ENCODE measurements around the gene SCGB1C1.

The SCGB1C1 gene

GRCh38 chr11:241634-242033 is 48.8 kb downstream of the SCGB1C1 start:
- FAIRE-seq (no peak), DNase-seq (ENCODE audit: insufficient read length, low spot score) (no peak)
- TF ChIP-seq CTCF (IDR thresholded peaks at IDR 0.05; ENCODE audit: insufficient read depth, missing control alignments) = no peak
